Activated T-cell treated with anti-CD3 and anti-CD28 coated beads, Interleukin-2, amount 50 U/mL, for 72 hours (primary cell): ENCODE results near the gene YJEFN3. TPM values are rescaled to one million over a fixed set of nuclear protein-coding genes. Genes with fewer than 3 reads are reported as not detected.

Experiments used
- ATAC-seq, 2 donors: fragments of 150-1000 bp; cut with Tn5 transposase; replicated peaks in 1 of 2; 2 replicates each; pipeline ENCODE4 v1.10.0; 2021; ENCODE audit warnings: moderate library complexity in 2 of 2, mild to moderate bottlenecking in 1 of 2
- DNase-seq, 2 donors: peaks; one replicate each; pipeline ENCODE4 v3.0.0; 2021 to 2022; ENCODE audit warnings: mixed read lengths in 1 of 2
- H3K27ac Mint-ChIP-seq: one replicate; pipeline ENCODE4 v1.8.0; 2022; ENCODE audit warnings: mild to moderate bottlenecking, moderate library complexity, mixed read lengths
- H3K27me3 Mint-ChIP-seq: one replicate; pipeline ENCODE4 v1.8.0; 2022; ENCODE audit warnings: low read depth, mixed read lengths
- H3K36me3 Mint-ChIP-seq, 2 donors: one replicate each; pipeline ENCODE4 v1.8.0; 2022; ENCODE audit warnings: mixed read lengths in 2 of 2, mild to moderate bottlenecking in 1 of 2; ENCODE audit not compliant: insufficient read depth in 2 of 2
- H3K4me1 Mint-ChIP-seq: one replicate; pipeline ENCODE4 v1.8.0; 2022; ENCODE audit warnings: low read depth, mixed read lengths
- H3K4me3 Mint-ChIP-seq, 2 donors: one replicate each; pipeline ENCODE4 v1.8.0; 2022; ENCODE audit warnings: mild to moderate bottlenecking in 2 of 2, mixed read lengths in 2 of 2, moderate library complexity in 2 of 2
- H3K9me3 Mint-ChIP-seq, 2 donors: one replicate each; pipeline ENCODE4 v1.8.0; 2022; ENCODE audit warnings: mixed read lengths in 2 of 2
- total RNA-seq, 2 donors: library from RNA; stranded (reverse); gene quantifications; one replicate each; pipeline ENCODE4 v1.2.3, GENCODE V29; 2022

YJEFN3 gene
- total RNA-seq, 2 donors from 2014 or later = 18.2 to 21.3 TPM

DNA sequence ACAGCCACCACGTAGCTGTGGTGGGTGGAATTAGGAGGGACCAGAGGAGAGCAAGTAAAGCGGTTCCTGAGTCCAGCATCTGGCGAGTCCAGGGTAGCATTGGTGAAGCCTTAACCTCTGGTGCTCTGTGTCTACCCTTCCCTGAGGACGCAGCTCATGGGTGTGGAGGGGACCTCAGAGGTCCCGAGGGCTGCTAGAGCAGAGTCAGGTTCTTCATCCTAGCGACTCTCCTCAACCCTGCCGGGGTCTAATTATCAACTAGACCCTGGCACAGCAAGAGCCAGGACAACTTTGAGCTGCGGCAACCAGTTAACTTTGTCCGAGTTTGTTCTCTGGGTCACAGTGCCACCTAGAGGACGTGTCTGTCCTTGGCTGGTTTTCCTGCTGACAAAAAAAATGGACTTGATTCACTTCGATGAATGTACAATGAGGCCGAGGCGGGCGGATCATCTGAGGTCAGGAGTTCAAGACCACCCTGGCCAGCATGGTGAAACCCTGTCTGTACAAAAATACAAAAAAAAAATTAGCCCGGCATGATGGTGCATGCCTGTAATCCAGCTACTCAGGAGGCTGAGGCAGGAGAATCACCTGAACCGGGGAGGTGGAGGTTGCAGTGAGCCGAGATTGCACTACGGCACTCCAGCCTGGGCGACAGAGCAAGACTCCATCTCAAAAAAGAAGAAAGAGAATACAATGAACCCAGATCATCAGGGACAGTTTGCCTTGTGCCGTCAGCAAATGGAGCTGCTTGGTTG is 38.3 kb upstream of the YJEFN3 start:
- no peaks in the 10 kb centered on the region for H3K9me3 Mint-ChIP-seq
- peak; percentile 83 for DNase-seq
- H3K27me3 Mint-ChIP-seq = no peaks in the 10 kb centered on the region
- peak overlapping the region; percentile 76 to 81 for H3K4me3 Mint-ChIP-seq
- peak; percentile 19 to 23 for ATAC-seq
- H3K27ac Mint-ChIP-seq = peak overlapping the region; percentile 100
- H3K4me1 Mint-ChIP-seq = peaks cover 46% of the 10 kb centered on the region
- H3K36me3 Mint-ChIP-seq = peaks cover 4 to 14% of the 10 kb centered on the region in 2 donors

DNA sequence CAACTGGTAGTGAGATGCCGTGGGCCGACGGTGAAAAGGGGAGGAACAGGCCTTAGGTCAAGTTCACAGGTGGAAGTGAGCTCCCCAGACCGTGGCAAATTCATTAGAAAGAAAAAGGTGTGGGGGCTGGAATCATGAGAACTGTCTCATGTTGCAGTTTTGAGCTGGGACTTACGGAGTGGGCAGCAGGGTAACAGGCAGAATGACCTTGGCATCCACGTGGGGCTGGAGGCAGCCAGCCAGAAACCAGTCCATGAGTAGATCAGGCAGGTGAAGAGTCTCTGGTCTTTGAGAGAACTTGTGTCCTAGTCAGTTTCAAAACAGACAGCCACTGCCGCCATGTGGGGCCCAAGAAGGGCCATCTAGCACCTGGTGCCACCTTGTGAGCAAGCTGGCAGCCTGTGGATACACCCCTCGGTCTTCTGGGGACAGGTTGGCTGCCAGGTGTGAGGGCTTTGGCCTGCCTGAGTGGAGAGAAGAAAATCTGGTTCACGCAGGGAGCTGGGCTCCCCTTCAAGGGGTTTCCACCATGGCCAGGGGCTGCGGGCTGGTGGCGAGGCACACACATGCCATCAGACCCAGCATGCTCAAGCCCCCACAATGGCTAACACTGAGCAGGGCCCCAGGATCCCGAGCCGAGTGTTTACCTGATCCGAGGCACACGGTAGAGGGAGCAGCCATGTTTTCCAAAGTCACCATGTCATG is 37.2 kb upstream of the YJEFN3 start:
- Mint-ChIP-seq H3K4me3 (no peak overlapping the region), H3K27ac (no peak overlapping the region), H3K36me3 (peaks cover 4 to 16% of the 10 kb centered on the region in 2 donors), H3K27me3 (no peaks in the 10 kb centered on the region), H3K9me3 (no peaks in the 10 kb centered on the region), H3K4me1 (peaks cover 44% of the 10 kb centered on the region)
- ATAC-seq = no peak
- no peak for DNase-seq

DNA sequence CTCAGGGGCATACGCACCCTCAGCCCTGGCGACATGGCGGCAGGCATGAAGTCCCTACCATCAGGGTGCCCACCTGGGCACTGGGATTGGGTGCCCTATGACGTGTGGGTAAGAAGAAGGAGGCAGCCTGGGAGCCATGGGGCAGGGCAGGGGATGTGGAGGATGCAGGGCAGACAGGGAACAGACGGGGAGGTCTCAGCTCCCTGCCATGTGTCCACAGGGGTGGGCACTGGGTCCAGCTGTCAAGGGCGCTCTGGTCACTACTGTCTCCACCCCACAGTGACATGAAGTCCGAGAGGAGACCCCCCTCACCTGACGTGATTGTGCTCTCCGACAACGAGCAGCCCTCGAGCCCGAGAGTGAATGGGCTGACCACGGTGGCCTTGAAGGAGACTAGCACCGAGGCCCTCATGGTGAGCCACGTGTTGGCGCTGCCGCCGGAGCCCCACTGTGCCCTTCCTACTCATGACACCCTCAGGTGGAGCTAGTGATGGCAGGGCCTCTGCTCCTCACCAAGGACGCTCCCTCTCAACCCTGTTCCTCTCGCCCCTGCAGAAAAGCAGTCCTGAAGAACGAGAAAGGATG is 36.6 kb upstream of the YJEFN3 start:
- ATAC-seq = no peak
- Mint-ChIP-seq H3K9me3 (no peaks in the 10 kb centered on the region), H3K27ac (no peak overlapping the region)

DNA sequence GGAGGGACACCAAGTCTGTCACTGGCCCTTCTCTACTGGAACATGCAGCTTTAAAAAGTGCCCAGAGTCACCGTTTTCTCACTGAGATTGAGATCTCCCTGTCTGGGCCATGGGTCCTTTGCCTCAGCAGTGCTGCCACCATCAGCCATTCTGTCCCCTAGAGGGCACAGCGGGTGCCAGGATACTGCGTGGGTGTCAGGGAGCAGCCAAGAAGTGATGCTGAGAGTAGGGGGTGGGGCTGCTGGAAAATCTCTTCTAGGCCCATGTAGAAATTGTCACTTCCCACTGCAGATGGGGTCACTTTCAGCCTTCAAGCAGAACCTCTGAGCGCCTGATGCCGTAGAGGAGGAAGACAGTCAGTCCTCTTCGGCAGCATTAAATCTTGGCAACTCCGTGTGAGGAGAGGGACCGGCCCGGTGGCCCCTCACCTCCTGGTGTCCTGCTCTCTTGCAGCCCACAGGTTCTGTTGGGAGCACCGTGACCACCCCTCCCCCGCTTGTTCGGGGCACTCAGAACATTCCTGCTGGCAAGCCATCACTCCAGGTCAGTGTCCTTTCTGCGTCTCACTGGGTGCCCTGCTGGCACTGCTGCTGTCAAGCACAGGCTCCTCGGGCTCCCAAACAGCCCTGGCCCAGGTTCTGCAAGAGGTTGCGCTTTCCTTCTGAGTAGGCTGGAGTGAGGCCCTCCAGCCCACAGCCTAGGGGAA is 34.7 kb upstream of the YJEFN3 start:
- no peak for ATAC-seq
- Mint-ChIP-seq H3K4me3 (no peak overlapping the region), H3K27me3 (no peaks in the 10 kb centered on the region), H3K27ac (no peak overlapping the region), H3K4me1 (peaks cover 19% of the 10 kb centered on the region), H3K36me3 (peaks cover 4 to 22% of the 10 kb centered on the region in 2 donors), H3K9me3 (no peaks in the 10 kb centered on the region)
- no peak for DNase-seq

More for the DNA sequence above, 36.6 kb upstream of the YJEFN3 start:
- Mint-ChIP-seq H3K27me3 (no peaks in the 10 kb centered on the region), H3K4me3 (no peak overlapping the region), H3K36me3 (peaks cover 4 to 19% of the 10 kb centered on the region in 2 donors), H3K4me1 (peaks cover 38% of the 10 kb centered on the region)
- DNase-seq = no peak

DNA sequence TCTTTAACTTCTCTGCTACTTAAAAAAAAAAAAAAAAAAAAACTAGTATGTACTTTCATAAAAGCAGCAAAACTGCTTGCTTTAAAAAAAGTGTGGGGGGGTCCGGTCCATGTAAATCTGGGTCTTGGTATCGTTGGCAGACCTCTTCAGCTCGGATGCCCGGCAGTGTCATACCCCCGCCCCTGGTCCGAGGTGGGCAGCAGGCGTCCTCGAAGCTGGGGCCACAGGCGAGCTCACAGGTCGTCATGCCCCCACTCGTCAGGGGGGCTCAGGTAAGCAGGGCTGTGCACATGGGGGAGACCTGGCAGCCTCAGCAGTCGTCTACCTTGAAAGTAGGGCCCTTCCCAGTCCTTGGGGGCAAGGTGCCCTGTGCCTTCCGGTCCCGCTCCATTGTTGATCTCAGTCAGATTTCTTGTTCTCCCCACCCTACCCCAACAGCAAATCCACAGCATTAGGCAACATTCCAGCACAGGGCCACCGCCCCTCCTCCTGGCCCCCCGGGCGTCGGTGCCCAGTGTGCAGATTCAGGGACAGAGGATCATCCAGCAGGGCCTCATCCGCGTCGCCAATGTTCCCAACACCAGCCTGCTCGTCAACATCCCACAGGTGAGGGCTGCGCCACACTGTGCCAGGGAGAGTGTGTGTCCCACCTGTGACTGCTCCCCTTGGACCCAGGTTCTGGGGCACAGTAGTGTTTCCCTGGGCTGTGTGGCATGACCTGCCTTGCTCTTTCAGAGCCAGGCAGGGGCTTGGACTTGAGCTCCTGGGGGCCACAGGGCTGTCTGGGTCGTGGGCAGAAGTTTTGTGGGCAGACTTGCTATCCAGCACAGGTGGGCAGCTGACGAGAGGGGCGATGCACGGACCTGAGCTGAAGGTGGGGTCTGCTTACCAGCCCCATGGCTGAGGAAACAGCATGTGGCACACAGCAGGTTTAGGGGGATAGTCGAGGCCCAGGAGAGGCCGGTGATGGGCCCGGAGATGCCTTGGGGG is 32.8 kb upstream of the YJEFN3 start:
- Mint-ChIP-seq H3K4me1 (no peaks in the 10 kb centered on the region), H3K36me3 (peaks cover 4 to 19% of the 10 kb centered on the region in 2 donors), H3K9me3 (no peaks in the 10 kb centered on the region), H3K4me3 (no peak overlapping the region), H3K27ac (no peak overlapping the region), H3K27me3 (no peaks in the 10 kb centered on the region)
- DNase-seq = no peak
- ATAC-seq = no peak

DNA sequence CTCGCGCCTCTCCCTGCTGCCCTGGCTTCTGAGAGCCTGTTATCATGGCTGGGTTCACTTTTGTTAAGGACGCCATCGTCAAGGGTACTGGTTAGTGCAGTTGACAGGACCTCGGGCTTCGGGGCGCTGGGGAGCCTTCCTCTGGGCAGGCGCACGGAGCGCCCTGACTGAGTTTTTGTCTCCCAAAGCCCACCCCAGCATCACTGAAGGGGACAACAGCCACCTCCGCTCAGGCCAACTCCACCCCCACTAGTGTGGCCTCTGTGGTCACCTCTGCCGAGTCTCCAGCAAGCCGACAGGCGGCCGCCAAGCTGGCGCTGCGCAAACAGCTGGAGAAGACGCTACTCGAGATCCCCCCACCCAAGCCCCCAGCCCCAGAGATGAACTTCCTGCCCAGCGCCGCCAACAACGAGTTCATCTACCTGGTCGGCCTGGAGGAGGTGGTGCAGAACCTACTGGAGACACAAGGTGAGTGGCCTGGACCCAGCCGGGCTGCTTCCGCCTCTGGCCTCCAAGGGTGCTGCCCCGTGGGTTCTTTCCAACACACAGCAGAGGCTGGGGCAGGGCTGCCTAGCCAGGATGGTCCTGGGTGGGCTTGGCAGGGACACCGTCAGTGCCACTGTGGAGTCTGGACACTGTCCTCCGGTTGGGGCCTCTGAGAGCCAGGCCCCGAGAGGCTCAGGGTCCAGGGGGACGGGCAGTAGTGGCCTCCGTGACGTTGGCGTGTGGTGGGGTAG is 30.3 kb upstream of the YJEFN3 start:
- H3K4me3 Mint-ChIP-seq = no peak overlapping the region
- no peaks in the 10 kb centered on the region for H3K27me3 Mint-ChIP-seq
- ATAC-seq = no peak

DNA sequence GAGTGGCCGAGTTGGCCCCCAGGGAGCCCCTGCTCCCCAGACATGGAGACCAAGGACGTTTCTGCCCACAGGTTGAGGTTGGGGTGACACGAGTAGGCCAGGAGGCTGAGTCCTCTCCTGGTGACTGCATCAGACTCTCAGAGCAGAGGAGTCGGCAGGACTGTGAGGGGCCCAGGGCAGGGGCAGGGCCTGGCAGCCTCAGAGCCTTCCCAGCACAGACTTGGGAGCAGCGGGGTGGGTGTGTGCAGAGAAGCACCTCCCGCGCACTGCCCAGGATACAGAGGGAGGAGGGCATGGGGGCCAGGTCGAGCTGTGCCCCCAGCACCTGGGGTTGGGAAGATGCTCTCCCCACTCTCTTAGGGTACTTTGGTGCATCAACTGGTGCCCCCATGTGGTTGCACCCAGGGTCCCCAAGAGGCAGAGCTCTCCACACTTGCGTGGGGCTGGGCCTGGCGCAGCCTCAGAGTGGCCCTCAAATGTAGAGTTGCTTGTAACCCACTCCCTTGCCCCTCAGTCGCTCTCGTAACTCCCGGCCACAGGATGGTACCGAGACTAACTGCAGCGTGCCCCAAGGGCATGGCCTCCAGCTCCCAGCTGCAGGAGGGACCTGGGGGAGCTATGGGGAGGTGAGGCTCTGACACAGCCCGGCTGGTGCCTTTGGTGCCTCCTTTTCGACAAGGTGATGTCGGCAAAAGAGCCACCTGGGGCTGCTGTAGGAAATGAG is 29.3 kb upstream of the YJEFN3 start:
- no peak overlapping the region for H3K27ac Mint-ChIP-seq
- DNase-seq (no peak), ATAC-seq (no peak)
- peaks cover 4 to 25% of the 10 kb centered on the region in 2 donors for H3K36me3 Mint-ChIP-seq
- no peaks in the 10 kb centered on the region for H3K9me3 Mint-ChIP-seq
- H3K4me1 Mint-ChIP-seq = no peaks in the 10 kb centered on the region
- H3K4me3 Mint-ChIP-seq = no peak overlapping the region
- H3K27me3 Mint-ChIP-seq = no peaks in the 10 kb centered on the region

More for the DNA sequence above, 30.3 kb upstream of the YJEFN3 start:
- no peaks in the 10 kb centered on the region for H3K4me1 Mint-ChIP-seq
- H3K9me3 Mint-ChIP-seq = no peaks in the 10 kb centered on the region
- H3K36me3 Mint-ChIP-seq = peaks cover 5 to 21% of the 10 kb centered on the region in 2 donors
- DNase-seq = no peak
- H3K27ac Mint-ChIP-seq = no peak overlapping the region

DNA sequence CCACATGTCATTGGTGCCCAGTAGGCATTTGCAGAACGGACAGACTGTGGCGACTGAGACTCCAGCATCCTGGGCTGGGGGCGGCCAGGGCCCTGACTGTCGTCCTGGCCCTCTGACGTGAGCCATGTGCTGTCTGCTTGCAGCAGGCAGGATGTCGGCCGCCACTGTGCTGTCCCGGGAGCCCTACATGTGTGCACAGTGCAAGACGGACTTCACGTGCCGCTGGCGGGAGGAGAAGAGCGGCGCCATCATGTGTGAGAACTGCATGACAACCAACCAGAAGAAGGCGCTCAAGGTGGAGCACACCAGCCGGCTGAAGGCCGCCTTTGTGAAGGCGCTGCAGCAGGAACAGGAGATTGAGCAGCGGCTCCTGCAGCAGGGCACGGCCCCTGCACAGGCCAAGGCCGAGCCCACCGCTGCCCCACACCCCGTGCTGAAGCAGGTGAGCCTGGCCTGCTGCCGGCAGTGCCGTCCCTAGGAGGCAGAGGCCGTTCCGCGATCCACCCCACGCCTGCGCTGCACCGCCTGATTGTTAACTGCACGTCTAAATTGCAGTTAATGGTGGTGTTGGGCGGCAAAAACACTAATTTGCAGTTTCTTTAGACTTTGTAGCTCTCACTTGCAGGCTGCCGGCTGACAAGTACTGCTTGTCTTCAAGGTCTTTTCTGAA is 27.6 kb upstream of the YJEFN3 start:
- H3K36me3 Mint-ChIP-seq = peaks cover 1 to 18% of the 10 kb centered on the region in 2 donors
- H3K27me3 Mint-ChIP-seq = no peaks in the 10 kb centered on the region
- H3K4me3 Mint-ChIP-seq = no peak overlapping the region
- ATAC-seq (no peak), DNase-seq (no peak)
- H3K9me3 Mint-ChIP-seq = no peaks in the 10 kb centered on the region
- no peak overlapping the region for H3K27ac Mint-ChIP-seq
- no peaks in the 10 kb centered on the region for H3K4me1 Mint-ChIP-seq

DNA sequence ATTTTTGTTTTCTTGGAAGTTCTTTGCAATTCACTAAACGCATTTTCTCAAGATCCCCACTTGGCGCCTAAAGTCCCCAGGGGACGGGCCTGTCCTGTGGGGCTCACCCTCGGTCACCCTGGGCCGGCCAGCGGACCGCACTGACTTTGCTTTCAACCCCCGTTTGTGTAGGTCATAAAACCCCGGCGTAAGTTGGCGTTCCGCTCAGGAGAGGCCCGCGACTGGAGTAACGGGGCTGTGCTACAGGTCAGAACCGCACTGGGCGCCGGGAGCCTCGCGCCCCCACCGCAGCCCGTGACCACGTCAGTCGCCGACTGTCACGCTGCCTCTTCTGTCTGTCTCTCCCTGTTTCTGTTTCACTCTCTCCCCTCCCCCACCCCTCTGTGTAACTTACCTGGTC is 26.9 kb upstream of the YJEFN3 start:
- Mint-ChIP-seq H3K9me3 (no peaks in the 10 kb centered on the region), H3K27ac (no peak overlapping the region), H3K27me3 (no peaks in the 10 kb centered on the region), H3K4me3 (no peak overlapping the region), H3K36me3 (peaks cover 1 to 21% of the 10 kb centered on the region in 2 donors), H3K4me1 (no peaks in the 10 kb centered on the region)
- DNase-seq (no peak), ATAC-seq (no peak)

DNA sequence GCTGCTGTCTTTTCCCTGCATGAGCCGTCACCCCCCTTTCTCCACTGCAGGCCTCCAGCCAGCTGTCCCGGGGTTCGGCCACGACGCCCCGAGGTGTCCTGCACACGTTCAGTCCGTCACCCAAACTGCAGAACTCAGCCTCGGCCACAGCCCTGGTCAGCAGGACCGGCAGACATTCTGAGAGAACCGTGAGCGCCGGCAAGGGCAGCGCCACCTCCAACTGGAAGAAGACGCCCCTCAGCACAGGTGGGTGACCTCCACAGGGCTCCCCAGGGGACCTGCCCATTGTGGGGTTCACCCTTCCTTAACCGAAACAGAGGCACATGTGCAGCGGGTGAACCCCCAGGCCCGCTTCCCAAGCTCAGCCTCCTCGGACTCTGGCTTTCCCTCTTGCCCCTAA is 26.4 kb upstream of the YJEFN3 start:
- Mint-ChIP-seq H3K9me3 (no peaks in the 10 kb centered on the region), H3K27ac (no peak overlapping the region), H3K36me3 (peaks cover 1 to 20% of the 10 kb centered on the region in 2 donors), H3K4me1 (no peaks in the 10 kb centered on the region), H3K27me3 (no peaks in the 10 kb centered on the region), H3K4me3 (no peak overlapping the region)
- no peak for DNase-seq
- ATAC-seq = no peak
